Transverse colon (tissue), 4 donors: Measurements from ENCODE around the gene NPAS4.

Source experiments
- CTCF ChIP-seq, 5 experiments: fragments of 200-600 bp in 3 of 5; fragments of 450-650 bp in 2 of 5; sonication (generic) in 3 of 5; IDR thresholded peaks; 1 replicate in 2 of 5; 2 replicates in 3 of 5; pipeline ENCODE4 v1.5.1; 2016 to 2017; ENCODE audit warnings: antibody characterized with exemption in 5 of 5, inconsistent platforms in 3 of 5, mild to moderate bottlenecking in 2 of 5, moderate library complexity in 1 of 5
- EP300 ChIP-seq: sonication (generic); formaldehyde crosslinking; IDR thresholded peaks from one replicate; pipeline ENCODE4 v1.6.1; 2017; ENCODE audit warnings: antibody characterized with exemption, low read depth
- POLR2A ChIP-seq: fragments of 450-650 bp; IDR thresholded peaks from one replicate; pipeline ENCODE4 v1.6.1; 2016; ENCODE audit warnings: antibody characterized with exemption, mild to moderate bottlenecking, moderate library complexity
- POLR2AphosphoS5 ChIP-seq, 3 donors: sonication (generic); formaldehyde crosslinking; IDR thresholded peaks; one replicate each; pipeline ENCODE4 v1.6.1; 2016; ENCODE audit warnings: antibody characterized with exemption in 3 of 3

DNA sequence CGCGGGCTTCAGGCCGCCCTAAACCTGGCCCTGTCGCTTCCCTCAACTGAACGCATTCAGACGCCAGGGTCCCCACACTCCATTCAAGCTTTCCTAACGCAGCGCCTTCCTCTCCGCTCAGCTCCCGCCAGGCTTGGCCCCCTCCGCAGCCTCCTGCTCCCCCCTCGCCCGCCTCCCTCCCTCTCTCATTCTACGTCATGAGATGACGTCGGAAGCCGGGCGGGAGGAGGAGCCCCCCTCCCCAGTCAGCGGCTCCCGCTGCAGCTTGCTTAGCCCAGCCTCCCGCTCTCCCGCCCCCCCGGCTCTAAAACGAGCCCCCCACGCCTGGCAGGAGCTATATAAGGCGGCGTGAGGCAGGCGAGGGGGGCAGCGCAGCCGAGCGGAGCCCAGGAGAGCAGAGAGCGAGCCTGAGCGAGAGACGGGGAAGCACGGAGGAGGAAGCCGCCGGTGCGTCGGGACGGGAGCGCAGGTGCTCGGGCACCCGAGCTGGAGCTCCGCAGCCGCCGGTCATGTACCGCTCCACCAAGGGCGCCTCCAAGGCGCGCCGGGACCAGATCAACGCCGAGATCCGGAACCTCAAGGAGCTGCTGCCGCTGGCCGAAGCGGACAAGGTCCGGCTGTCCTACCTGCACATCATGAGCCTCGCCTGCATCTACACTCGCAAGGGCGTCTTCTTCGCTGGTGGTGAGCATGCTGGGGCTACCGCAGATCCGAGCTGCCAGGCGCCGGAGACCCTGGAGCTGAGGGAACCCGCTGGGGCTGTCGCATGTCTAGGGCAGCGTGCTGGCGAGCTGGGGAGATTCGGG is at the start of gene NPAS4:
- no peak for TF ChIP-seq CTCF (IDR thresholded peaks at IDR 0.05)
- no peak for TF ChIP-seq POLR2AphosphoS5 (IDR thresholded peaks at IDR 0.05)
- no peak for TF ChIP-seq POLR2A
- no peak for TF ChIP-seq EP300
